Measurements from ENCODE around the gene ADAMTS14. TPM values are rescaled to one million over a fixed set of nuclear protein-coding genes. Genes with fewer than 3 reads are reported as not detected.

ADAMTS14 gene
- total RNA-seq, 1 experiment from 2014 or later: not detected

GRCh38 chr10:70674560-70675495, 2.5 kb downstream of the ADAMTS14 start:
- no peak for DNase-seq (ENCODE audit: low spot score)

GRCh38 chr10:70675496-70676161, 3.3 kb downstream of the ADAMTS14 start:
- no peak for DNase-seq (ENCODE audit: low spot score)

GRCh38 chr10:70676511-70676910, 4.2 kb downstream of the ADAMTS14 start:
- DNase-seq (ENCODE audit: low spot score): no peak

- no peak for DNase-seq (ENCODE audit: low spot score)
Measured at GRCh38 chr10:70677016-70677415, 4.7 kb downstream of the ADAMTS14 start.

GRCh38 chr10:70677620-70678249, 5.4 kb downstream of the ADAMTS14 start:
- no peak for DNase-seq (ENCODE audit: low spot score)

- no peak for DNase-seq (ENCODE audit: low spot score)
Measured at GRCh38 chr10:70678250-70678635, 5.9 kb downstream of the ADAMTS14 start.

GRCh38 chr10:70678757-70679489, 6.6 kb downstream of the ADAMTS14 start:
- DNase-seq (ENCODE audit: low spot score): no peak

- DNase-seq (ENCODE audit: low spot score): no peak
Measured at GRCh38 chr10:70679498-70679897, 7.2 kb downstream of the ADAMTS14 start.

- no peak for DNase-seq (ENCODE audit: low spot score)
Measured at GRCh38 chr10:70680899-70681730, 8.8 kb downstream of the ADAMTS14 start.

- DNase-seq (ENCODE audit: low spot score): no peak
Measured at GRCh38 chr10:70681731-70682005, 9.4 kb downstream of the ADAMTS14 start.

GRCh38 chr10:70682920-70683600, 10.8 kb downstream of the ADAMTS14 start:
- no peak for DNase-seq (ENCODE audit: low spot score)

GRCh38 chr10:70683601-70683934, 11.3 kb downstream of the ADAMTS14 start:
- DNase-seq (ENCODE audit: low spot score): no peak

GRCh38 chr10:70683940-70684339, 11.6 kb downstream of the ADAMTS14 start:
- no peak for DNase-seq (ENCODE audit: low spot score)

GRCh38 chr10:70684374-70684773, 12.1 kb downstream of the ADAMTS14 start:
- no peak for DNase-seq (ENCODE audit: low spot score)

GRCh38 chr10:70684839-70685454, 12.6 kb downstream of the ADAMTS14 start:
- no peak for DNase-seq (ENCODE audit: low spot score)

- no peak for DNase-seq (ENCODE audit: low spot score)
Measured at GRCh38 chr10:70685455-70685911, 13.2 kb downstream of the ADAMTS14 start.

- DNase-seq (ENCODE audit: low spot score): no peak
Measured at GRCh38 chr10:70688828-70689227, 16.5 kb downstream of the ADAMTS14 start.

- no peak for DNase-seq (ENCODE audit: low spot score)
Measured at GRCh38 chr10:70689661-70690060, 17.4 kb downstream of the ADAMTS14 start.

- no peak for DNase-seq (ENCODE audit: low spot score)
Measured at GRCh38 chr10:70690589-70690988, 18.3 kb downstream of the ADAMTS14 start.

- no peak for DNase-seq (ENCODE audit: low spot score)
Measured at GRCh38 chr10:70691611-70692010, 19.3 kb downstream of the ADAMTS14 start.

Data from A172 (cell line).